Activated effector memory CD4-positive, alpha-beta T cell treated with anti-CD3 and anti-CD28 coated beads, Interleukin-2, amount 50 U/mL, for 16 hours (primary cell): ENCODE results near the gene GRAMD2B.
"Not testable (repeated sequence)": the region's sequence is repeated elsewhere in the genome, so short reads cannot be mapped to it uniquely, and the experiment has no call there.

Experiments
- DNase-seq: peaks from one replicate; pipeline ENCODE4 v3.0.0-alpha.2; 2020

Gene GRAMD2B

DNA sequence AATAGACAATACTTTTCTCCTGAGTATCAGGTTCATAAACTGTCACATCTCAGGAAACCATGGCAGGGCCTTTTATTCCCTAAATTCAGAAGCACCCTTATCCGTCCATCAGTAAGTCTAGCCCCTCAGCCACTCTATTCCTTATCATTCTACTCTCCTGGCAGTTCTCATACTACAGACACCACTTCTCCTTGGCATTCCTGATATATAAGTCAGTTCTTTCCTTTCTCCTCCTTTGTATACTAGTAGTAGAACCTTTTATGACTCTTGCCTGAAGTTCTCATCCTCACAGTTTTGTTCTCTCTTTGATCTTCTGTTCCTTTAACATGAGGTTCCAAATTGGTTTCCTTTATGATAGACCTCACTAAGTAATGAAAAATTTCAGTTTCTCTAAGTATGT, 29.3 kb downstream of the GRAMD2B start:
- no peak for DNase-seq

DNA sequence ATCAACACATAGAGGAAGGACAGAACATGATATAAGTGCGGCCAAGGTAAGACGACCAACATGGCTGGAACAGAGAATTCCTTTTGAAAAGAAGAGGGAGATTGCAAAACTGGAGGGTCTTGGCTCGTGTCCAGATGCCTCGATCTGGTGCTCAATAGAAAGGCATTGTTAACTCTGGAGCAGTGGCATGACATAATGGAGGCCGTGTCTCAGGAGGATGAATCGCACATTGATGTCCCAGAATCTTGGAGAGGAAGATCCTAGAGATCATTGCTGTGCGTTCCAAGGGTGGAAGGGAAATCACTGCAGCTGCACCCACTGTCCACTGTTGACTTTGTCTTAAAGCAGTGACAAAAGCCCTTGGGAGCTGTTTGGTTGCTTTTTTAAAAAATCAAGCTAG, 30.9 kb downstream of the GRAMD2B start:
- no peak for DNase-seq

DNA sequence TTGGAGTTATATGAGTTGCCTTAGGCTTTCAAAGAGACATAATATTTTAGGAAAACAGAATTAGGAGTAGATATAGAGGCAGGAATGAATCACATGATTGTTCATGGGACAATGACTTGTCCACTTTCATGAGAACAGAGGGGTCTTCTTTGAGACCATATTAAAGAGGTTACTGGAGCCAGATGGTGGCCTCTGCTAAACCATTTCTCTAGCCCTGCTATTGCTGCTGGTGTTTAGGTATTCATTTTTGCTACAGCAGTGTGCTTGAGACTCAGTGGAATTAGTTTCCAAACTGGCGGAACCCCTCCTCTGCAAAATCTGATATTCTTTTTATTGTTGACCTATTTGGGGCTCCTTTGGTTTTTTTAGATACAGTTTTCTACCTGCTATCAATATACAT, 31.3 kb downstream of the GRAMD2B start:
- no peak for DNase-seq

DNA sequence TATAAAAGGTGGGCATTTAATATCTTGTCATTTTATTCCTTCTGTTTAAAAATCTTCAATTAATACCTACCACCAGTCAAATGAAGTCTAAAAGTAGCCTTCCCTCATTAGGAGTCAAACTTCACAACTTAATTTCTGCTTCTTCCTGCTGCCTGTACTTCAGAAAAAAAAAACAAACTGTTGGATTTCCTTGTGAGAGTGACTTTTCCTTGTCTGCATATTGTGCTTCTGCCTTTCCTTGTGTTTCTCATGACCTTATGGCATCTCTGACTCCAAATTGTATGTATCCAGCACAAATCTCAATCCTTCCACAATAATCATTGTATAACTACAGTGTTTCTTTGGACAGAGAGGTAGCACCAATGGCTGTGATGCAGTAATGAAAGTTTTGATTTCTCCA, 32.1 kb downstream of the GRAMD2B start:
- no peak for DNase-seq

DNA sequence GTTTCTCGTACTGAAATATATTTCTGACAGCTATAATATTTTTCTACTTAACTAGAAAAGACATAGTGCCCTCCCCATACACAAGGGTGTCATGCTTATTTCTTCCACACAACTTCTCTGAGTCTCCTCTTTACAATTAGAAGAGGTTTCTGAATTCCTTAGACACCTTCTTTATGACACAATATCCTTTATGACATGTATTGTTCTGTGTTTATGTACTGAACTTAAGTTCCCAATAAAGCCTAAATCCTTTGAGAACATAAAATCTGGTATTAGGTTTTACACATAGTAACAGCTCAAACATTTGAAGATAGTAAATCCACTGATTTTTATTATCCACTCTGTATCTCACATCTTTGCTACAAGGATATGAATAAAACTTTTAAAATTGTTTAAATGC, 32.5 kb downstream of the GRAMD2B start:
- no peak for DNase-seq

DNA sequence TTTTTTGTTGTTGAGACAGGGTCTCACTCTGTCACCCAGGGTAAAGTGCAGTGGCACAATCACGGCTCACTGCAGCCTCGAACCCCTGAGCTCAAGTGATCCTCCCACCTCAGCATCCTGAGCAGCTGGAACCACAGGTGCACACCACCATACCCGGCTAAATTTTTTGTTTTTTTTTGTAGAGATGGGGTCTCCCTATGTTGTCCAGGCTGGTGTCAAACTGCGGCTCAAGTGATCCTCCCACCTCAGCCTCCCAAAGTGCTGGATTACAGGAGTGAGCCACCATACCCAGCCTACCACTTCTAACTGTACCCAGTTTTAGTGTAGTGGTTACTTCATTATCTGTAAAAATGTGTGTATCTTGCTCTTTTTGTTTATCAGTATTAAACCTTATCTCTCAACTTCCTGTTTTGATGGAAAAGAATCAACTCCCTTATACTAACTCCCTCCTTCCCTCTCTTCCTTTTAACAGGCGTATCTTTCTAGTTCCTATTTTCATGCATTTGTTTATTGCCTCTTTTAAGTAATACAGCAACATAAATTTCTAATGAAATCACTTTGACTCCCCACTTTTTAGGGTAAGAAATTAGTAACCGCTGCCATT, 33.1 kb downstream of the GRAMD2B start:
- no peak for DNase-seq

DNA sequence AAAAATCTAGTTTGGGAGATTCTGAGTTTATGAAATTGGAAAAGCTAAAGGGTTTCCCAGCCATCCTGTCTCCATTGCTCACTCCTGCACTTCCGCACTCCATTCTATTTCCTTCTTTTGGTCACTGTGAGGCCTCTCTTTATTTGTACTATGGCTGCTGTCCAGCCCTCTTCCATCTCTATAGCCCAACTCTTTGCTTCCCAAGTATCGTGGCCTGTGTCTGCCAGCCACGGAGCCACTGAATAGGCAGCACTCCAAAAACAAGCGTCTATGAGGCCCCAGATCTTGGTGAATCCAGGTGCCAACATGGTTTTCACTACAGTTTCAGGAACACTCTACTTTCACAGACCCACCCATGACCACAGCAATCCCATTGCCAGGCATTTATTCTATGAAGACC, 37.2 kb downstream of the GRAMD2B start:
- no peak for DNase-seq

DNA sequence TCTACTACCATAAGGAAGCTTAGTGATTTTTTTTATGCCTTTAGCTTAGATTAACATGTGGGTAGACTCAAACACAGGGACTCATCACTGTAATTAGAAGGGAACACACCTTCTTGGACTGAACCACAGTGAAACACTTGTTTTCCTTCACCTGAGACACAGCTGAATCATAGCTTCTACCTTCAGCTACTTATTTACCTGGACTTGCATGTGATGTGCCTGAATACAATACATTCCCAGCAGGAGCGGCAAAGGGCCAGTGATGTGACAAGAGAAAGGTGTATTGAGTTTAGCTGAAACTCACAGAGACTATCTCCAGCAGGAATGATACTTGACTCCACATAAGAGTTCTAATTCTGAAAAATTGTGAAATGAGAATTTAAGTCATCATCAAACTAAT, 37.8 kb downstream of the GRAMD2B start:
- DNase-seq = no peak

DNA sequence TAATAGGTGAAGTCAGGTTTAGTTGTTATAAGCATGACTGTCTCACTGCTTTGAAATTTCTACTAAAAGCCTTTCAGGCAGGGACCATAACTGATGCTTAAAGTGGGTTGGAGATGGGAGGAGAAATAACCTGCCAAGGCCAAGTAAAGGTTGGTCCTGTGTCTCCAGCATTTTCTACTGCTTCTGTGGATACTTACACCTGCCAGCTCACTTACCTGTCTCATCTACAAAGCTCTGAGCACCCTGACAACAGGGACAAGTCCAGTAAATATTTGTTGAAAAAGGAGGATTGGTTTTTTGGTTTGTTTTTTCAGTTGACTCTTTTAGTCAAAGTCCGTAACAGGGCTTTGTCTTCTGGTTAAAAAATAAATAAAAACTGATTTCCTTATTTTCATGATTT, 38.6 kb downstream of the GRAMD2B start:
- DNase-seq = no peak

DNA sequence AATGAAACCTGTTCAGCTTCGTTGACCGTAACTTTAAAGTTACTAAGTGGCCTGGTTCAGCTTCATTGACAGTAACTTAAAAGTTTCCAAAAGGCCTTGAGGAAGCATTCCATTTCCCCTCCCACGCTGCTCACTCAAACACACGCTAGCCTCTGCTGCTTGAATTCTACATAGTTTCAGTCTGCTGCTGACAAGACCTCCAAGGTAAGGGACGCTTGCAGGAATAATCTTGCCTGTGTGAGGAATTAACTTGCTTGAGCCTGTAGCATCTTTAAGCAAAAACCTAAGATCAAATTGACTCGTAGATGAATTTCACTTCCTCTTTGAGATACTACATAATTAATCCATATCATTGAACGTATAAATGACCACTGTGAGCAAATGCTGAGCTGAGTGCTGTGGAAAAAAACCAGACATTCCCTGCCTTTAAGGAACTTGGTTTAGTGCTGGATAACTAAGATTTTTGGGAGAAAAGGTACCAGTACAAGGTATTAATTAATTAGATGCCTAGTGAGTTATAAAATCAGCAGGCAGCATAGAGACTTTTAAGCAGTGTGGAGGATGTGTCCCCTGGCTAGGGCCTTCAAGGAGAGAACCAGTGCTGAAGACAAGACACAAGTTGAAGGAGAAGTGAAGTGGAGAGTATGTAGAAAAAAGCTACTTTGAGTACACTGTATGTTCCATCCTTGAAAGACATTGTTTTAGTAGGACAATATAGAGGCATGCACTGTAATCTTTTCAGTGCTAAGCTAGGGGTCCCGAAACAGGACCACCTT, 39.2 kb downstream of the GRAMD2B start:
- no peak for DNase-seq

DNA sequence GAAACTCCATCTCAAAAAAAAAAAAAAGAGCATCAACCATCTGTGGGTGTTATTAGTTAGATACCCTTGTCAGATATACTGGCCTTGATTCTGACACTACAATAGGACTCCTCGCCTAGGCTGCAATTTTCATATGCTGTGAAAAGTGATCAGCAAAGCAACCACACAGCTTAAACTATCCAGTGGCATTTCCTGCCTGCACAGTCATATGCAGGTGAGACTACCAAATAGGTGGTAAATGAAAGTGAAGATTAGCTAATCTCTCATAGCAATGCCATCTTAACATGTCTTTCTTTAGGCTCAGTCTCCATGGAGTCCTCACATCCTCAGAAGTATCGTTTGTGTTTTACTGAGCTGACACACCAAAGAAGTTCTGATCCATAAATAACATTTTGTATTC, 40.8 kb downstream of the GRAMD2B start:
- DNase-seq = no peak

DNA sequence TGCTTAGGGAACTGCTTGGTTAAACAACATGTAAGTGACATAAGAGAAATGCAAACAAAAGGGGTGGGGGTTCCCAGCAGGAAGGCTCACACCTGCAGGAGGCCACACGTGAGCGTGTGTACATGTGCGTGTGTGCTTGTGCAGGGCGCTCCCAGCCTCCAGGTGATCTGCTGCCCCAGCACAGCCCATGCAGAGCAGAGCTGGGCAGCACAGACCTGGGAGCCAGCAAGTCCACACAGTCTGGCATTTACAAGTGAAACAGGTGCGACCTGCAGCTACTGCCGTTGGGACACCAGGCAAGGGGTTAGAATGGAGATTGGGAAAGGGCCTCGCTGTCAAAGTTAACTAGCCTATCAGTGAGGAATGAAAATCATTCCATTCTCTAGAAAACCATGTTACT, 41.8 kb downstream of the GRAMD2B start:
- no peak for DNase-seq

DNA sequence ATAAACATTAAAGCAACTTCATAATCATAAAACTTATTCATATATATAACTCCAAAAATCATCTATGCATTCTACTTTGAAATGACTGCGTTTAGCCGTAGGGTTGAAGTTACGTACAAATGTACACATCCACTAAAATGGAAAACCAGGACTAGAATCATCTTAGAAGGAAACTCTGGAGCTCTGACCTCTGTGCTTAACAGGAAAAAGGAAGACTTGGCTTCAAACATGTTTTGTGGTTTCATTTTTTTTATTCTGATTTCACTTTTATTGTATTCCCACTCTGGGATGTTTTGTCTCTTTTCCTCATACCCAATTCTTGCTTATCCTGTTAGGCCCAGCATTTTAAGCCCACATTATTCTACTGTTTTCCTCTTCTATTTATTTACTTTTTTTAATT, 44.9 kb downstream of the GRAMD2B start:
- DNase-seq = no peak

DNA sequence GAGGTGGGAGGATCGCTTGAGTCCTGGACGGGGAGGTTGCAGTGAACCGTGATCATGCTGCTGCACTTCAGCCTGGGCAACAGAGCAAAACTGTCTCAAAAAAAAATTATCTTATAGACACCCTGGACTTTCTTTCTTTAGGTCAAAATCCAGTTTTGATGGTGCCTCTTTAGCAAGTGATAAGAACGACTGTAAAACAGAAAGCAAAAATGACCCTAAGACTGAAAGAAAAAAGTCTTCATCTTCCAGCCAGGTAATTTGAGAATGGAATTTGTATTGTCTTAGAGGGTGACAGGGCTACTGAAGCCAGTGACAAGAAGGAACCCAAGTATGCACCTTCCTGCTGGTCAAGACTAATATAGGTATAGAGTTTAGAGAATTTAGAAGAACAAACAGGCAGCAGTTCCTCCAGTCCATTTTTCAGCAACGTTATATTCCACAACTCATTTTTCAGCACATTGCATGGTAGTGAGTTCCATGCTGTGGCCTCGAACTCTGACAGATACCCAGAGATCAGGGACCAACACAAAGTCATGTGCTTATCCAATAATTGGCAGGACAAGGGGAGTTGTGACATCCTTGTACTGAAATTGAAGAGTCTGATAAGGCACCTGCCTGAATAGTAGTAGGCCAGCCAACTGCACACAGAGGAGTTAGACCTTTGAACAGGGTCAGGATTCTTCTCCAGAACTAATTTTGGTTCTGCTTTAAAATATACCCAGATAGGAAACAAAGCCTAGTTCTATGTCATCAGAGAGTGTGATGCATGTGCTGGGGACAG, 46.5 kb downstream of the GRAMD2B start:
- DNase-seq = no peak

DNA sequence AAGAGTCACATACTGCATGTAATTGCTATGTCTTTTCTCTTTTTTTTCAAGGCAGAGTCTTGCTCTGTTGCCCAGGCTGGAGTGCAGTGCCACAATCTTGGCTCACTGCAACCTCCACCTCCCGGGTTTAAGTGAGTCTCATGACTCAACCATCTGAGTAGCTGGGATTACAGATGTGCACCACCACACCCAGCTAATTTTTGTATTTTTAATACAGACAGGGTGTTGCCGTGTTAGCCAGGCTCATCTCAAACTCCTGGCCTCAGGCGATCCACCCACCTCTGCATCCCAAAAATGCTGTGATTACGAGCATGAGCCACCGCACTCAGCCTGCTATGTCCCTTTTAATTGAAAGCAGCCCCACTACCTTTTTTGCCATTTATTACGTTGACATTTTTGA, 47.3 kb downstream of the GRAMD2B start:
- DNase-seq = not testable (repeated sequence)

DNA sequence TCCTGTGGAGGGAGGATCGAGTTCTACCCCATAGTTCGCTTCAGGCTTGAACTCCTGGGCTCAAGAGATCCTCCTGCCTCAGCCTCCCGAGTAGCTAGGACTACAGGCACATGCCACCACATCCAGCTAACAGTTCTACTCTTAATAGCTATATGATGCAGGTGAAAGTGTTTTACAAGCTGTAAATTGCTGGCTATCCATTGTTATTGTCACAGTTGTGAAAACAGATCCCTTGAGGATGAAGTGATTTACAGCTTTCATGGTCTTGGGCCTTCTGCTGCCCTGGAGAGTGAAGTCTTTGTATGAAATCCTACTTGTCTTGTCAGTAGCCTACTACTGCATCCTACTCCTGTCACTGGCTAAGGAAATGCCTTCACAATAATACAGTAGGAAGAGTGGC, 48.0 kb downstream of the GRAMD2B start:
- DNase-seq = no peak

DNA sequence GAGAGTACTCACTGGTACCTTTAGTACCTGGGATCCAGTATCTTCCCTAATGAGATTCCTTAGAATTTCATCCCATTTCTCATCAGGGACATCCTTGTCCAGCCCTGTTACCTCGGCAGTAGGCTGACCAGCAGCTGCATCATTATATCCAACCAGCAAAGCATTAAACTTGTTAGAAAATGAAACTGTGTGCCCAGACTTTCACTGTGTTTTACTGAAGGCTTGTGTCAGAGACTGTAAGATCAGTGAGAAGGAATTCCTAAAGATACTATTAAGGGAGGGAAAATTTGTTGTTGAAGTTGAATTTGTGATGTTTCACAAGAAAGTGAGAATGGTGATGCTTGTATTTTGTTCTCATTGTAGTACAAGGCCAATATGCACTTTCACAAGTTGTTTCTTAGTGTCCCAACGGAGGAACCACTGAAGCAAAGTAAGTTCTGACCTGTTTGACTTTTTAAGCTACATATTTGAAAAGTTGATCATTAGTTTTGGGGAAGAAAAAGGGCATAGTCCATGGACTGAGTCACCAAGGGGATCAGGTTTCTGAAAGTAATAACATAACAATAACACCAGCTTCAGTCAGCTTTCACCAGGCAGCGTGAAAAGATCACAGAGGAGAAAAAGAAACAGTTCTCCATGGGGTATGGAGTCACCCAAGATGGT, 48.8 kb downstream of the GRAMD2B start:
- DNase-seq = no peak

DNA sequence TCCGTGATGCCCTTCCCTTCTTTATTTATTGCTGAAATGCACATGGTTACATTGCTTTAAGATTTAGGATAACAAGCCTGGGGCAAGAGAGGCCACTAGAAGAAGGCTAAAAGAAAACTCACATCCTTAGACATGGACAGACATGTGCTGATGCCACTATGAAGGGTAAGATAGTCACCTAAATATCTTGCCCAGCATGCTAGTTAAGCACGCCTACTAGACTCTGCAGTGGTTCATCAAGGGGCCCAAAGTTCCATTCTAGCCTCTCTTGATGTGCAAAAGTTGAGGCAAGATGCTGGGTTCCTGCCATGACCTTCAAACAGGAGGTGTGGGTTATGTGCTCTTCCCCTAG, 49.3 kb downstream of the GRAMD2B start:
- no peak for DNase-seq

DNA sequence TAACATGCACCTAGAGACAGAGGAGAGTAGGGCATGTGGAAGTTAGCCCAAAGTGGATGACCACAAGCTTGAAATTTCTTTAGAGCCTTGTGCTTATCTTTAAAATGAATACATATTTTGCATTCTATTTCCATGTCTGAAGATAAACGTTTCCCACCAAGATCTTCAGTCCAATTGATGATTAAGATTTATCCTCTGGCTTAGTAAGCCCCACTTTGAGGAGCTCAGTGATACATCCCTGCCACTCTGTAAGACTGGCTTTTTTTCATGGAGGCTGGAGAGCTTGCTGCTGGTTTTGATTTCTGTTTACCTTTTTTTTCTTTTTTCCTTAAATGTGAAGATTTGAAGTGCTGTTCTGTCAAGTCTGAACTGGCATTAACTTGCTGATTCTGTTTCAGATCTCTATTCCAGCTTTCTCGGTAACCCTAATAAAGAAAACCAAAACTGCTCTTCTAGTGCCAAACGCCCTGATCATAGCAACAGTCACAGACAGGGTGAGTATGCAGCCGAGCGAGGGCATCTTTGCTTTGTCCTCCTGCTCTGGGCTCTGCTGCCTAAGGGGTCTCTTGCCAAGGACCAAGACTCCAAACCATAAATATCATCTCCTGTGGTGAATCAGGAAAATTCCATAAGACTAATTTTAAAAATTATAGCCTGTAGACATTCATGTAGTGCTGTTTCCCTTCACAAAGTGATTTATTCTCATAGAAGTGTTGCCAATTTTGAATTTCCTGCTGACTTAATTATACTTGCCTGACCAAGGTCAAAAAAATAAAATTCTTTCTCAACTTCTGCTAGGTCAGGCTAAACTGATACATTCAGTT, 54.3 kb downstream of the GRAMD2B start:
- DNase-seq = no peak

DNA sequence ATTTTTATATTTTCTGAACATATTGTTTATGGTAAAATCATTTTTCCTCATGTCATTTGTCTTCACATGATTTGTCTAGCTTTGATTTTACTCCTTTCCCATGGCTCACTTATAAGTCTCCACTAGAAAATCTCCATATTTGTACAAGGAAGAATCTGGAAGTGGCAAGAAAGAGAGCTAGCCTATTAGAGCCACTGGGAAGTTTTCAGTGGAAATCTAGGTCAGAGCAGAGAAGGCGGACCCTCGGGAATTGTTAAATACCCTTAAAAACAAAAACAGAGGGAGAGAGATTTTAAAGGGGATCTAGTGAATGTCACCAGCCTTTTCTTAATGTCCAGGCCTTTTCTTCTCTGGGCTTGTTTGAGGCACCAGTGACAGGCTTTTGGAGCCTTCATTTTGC, 56.6 kb downstream of the GRAMD2B start:
- no peak for DNase-seq

DNA sequence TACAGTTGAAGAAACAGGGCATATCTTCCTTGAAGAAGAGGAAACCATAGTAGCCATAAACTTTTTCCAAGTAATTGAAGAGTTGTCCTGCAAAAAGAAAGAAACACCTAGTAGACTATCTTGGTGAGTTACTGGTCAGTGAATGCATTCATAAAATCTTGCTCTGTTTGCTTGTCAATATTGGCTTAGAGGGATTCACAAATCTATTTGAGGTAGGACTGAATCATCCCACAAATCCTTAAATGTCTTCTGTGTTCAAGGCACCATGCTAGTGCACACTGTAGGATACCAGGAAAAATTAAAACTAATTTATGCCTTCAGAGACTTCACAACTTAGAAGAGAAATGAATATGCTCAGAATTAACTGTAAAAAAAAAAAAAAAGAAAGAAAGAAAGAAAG, 57.6 kb downstream of the GRAMD2B start:
- no peak for DNase-seq

DNA sequence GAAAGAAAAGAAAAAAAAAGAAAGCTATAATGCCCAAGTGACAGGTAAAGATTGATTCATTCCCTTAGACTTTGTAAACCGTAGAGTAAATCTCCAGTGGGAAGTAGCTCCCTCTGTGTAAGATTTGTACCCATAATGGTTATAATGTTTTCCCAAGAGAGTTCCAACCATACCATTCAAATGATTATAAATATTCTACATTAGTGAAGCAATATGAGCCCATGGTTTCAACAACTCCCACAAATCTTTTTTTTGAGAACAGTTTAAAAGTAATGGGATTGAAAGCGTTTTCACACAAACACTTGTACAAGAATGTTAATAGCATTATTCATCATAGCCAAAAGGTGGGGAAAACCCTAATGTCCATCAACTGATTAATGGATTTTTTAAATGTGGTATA, 58.0 kb downstream of the GRAMD2B start:
- no peak for DNase-seq

DNA sequence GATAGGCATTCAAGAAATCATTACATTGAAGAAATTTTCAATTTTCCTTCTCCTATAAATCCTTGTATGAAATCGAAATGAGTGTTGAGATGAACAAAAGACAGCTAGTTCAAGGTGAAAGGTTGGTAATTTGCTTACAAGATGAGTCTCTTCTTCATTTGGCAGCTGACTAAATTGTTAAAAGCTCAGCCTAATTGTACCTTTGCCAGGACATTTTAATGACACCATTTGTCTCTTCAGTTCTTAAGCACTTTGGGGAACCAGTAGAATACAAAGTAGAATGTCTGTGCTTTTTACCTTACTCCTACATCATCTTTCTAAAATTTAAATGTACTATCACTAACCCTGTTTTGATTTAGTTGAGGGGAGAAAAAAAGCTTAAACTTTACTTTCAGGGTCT, 59.4 kb downstream of the GRAMD2B start:
- DNase-seq = no peak
